Stimulated activated CD4-positive, alpha-beta T cell treated with anti-CD3 and anti-CD28 coated beads, Interleukin-2, amount 100 ng/mL, for 48 hours (primary cell): Measurements from ENCODE around the gene EPDR1.

Experiments used
- DNase-seq, 2 donors: peaks; one replicate each; pipeline ENCODE4 v3.0.0-alpha.2; 2020

The EPDR1 gene

DNA sequence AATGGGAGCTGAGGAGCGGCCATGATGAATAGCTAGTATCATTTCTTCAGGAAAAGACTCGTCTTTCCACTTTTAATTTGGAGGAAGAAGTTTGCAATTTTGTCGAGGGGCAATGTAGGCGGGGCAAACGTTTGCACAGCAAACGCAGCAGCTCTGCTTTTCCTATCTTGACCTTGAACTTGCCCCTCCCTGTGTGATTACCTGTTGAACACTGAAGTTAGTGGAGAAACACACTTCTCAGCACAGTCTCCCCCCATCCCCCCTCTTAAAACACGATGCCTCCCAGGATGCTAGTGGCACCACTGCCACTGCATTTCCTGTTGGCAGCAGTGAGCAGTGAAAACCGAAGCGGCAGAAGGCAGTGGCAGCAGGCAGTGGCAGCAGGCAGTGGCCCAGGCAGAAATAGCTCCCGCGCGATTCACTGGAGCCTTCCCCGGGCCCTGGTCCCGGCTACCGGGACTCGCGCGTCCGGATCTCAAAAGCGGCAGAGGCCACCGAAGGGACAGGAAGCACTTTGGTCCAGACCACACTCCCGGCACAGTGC lies at the start of gene EPDR1:
TSS of gene EPDR1 (plus strand) at position 336 of the 544 bp plus-strand sequence. CDS start 300 bp downstream, outside the sequence.
- no peak for DNase-seq

GRCh38 chr7:37882086-37882485 lies 38.4 kb upstream of the EPDR1 start:
- DNase-seq, result no peak

DNA sequence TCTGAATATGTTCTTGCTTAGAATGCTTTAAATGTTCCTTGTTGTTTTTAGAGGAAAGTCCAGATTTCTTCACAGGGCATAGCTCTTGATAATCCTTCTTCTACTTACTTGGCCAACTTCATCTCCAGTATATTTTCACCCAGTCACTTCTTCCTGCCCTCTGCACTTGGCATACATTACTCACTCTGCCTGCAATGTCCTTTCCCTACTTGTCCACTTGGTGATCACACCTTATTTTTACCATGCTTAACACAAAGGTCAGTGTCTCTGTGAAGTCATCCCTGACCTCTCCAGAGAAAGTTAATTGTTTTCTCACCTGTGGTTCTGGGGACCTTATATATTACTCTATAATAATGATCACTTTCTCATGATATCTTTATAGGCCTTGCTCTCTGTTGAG lies 27.1 kb upstream of the EPDR1 start:
- no peak for DNase-seq

DNA sequence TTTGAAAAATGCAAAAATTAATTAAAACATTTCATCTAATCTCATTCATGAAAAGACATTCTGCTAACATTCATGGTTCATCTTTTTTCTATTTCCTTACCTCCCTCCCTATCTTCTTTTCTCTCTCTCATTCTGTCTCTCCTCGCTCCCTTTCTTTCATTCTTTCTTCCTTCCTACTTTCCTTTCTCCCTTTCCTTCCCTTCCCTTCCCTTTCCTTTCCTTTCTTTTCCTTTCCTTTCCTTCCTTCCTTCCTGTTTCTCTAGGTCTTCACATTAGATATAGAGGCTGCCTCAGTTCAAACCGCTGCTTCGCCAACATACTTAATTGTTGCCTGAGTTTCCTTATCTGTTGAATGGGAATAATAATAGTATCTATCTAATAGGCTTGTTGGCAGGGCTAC lies 25.8 kb upstream of the EPDR1 start:
- no peak for DNase-seq

DNA sequence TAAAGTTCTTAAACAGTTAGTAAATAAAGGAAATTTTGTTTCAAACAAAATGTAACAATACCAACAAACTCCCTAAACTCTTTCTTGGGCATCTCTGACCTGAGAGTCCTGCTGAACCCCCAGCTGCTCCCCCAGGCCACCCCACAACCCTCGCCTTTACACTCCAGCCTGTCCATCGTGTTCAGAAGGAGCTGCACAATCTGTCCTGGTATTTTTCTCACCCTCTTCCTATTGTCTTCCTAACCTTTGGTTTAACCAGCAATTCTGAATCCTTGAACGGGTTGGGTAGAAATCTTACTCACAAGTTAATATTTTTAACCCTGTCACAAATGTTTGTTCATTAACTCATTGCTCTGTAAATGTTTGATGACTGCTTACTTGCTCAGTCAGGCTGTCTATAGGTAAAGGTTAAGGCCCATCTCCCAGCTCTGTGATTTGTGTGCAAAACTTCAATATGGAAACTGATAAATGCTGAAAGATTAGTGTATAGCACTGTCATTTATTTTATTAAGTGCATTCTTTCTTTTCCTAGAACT lies 20.7 kb upstream of the EPDR1 start:
- DNase-seq, result no peak

DNA sequence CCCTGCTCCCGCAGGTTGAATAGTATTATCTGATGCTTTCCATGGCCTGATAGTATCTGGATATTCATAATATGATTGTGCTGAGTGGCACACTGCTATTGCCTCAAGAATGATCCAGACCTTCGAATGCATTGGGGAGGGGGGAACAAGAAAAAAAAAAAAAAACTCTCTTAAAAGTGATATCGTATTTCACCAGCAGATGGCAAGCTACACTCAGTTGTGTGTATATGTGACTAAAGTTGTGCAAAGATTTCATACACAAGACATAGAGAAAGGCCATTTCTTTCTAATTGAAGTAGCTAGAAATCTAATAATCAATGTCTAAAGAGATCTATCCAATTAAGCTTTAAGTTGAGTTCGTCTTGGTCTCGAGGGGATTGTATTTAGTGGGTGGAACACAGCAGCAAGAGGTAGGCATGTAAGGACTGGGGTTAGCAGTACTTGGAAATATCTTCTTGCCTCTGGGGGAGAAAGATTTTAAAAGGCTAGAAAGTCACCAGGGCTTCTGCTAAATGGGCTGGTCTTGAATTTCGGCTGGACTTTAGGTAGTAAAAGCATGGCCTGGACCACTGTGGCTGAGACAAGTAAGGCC lies 19.1 kb upstream of the EPDR1 start:
- no peak for DNase-seq

GRCh38 chr7:37901890-37902524 lies 18.4 kb upstream of the EPDR1 start:
- DNase-seq, result no peak

- DNase-seq, result no peak
Observed at GRCh38 chr7:37908221-37908788, 12.1 kb upstream of the EPDR1 start.

DNA sequence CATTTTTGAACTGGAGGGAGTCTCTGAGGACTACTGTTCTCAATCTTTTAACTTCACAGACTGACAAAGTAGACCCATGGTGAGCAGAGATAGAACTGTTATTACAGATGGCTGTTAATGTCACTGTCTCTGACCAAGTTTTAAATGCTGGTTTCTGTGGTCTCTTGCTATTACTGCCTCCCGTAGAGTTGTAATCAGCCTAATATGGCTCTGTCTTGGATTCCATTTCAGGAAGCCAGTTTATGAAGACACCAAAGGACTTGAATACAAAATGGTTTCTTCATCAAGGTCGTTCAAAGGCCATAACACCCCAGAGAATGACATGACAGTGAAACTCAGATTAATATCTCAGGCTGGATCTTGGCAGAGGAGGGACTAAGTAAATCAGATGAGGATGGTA lies 7.7 kb upstream of the EPDR1 start:
- no peak for DNase-seq

DNA sequence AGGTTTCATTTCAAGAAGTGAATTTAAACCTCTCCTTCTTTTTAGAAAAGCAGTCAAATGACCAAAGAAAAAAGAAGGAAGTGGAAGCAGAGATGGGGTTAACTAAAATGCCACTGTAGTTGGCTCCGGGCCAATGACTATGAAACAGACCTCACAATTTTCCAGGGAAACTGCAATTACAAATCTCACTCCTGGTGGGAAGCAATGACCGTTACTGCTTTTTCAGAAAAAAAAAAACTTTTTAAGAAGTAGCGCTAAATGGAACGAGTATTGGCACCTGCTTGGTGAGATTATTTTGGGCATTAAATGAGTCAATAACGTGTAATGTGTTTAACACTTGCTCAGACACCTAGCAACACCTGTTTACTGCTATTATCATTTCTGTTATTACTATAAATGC lies 5.0 kb upstream of the EPDR1 start:
- DNase-seq, result no peak

- no peak for DNase-seq
Observed at GRCh38 chr7:37916017-37916672, 4.3 kb upstream of the EPDR1 start.

GRCh38 chr7:37916673-37917660 lies 3.5 kb upstream of the EPDR1 start, which contains the start of gene SFRP4:
Gene SFRP4, minus strand, starts transcription at chr7:37916817. Its CDS starts 280 bp downstream, at chr7:37916537.
- DNase-seq, result no peak

DNA sequence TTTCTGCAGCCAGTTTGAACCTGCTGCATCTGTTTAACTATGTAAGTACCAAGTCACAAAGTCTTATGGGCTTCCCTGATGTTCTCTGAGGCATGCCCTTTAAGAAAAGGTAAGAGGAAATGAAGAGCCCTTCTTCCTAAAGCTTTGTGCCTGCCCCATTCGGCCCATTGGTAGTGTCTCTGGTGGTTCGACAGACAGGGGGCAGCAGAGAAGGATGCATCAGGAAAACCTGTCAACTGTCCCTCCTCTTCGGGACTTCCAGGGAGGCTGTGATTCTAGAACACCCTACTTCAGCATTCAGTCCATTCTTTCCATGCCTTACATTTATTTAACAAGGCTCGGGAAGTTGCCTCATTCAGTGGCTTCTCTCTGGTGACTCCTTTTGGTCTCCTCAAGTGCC lies 1.9 kb upstream of the EPDR1 start:
- no peak for DNase-seq

- no peak for DNase-seq
Observed at GRCh38 chr7:37920849-37921805, 687 bp downstream of the EPDR1 start.

DNA sequence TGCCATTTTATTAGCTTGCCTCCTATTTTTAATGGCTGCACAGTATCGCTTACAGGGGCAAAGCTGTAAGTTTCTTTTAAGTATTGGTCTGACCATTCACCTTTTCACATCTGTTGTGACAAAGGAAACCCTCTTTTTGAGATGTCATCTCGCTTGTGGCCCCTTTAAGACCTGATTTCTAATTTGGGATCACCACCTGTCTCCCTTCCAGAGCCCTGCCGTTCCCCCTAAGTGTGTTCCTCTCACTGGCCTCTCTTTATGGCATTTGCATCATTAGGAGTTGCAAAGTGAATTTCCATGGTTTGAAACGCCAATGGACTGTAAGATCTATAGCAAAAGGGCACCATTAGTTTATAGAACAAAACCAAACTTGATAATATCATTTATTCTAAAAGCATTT lies 1.4 kb downstream of the EPDR1 start:
- no peak for DNase-seq

DNA sequence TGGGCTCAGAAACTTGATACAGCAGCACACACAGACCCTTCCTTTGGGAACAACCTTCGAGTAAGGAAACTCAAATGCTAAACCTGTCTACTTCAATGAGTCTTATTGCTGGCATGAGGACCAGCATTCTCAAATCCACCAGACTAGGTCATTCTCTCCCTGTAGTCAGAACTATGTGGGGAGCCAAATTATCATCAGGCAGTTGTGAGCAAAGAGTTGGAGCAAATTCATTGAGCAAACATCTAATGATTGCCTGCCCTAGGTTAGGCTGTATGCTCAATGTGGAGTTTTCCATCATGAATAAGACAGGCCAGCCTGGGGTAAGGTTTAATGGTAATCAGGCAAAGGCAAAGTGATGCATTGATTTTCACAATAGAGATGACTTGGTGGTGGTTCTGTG lies 3.6 kb downstream of the EPDR1 start:
- no peak for DNase-seq

GRCh38 chr7:37924491-37925041 lies 4.1 kb downstream of the EPDR1 start:
- no peak for DNase-seq

DNA sequence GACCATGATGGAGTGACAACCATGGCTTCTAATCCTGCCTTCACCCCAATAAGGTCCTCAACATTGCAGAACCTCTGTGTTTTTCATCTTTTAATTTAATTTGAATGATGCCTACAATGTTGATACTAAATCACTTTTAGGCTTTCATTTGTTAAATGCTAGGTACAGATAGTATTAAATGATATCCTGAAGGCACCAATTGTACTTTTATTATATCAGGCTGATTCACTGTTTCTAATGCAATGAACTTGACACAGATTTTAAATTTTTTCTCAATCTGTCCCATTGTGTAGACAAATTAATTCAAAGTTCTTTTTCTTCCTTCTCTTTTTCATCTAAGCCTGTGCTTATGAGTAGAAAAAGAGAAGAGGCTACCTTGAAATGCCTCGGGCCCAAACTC lies 5.2 kb downstream of the EPDR1 start:
- no peak for DNase-seq

GRCh38 chr7:37927773-37928444 lies 7.5 kb downstream of the EPDR1 start:
- no peak for DNase-seq

DNA sequence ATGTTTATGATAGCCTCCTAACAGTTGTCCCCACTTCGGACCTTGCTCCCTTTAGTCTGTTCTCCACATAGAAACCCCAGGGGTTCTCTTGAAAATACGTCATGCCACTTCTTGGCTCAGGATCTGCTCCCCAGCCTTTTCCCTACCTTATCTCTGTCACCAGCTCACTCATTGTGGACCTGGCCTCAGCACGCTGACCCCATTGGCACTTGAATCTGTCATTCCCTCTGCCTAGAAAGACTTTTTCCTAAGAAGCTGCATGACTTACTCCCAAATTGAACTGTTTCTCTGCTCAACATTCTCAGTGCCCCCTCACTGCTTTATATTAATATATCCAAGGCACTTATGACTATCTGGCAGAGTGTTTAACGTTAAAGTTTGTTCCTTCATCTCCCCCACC lies 8.4 kb downstream of the EPDR1 start:
- DNase-seq, result no peak
